ENCODE data around the gene CDK16.

DNA sequence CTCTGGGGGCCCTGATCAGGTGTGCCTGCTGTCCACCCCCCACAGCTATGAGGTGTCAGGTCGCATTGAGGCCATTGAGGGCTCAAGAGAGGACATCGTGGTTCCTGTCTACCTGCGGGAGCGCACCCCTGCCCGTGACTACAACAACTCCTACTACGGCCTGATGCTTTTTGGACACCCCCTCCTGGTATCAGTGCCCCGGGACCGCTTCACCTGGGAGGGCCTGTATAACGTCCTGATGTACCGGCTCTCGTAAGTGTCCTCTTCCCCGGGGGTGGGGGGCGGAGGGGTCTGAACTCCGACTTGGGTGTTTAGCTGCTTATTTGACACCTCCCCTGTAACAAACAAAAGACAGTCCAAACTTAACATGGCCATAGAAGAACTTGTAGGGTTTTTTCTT lies 24.9 kb downstream of the CDK16 start:
- TF ChIP-seq, protein P1, sequence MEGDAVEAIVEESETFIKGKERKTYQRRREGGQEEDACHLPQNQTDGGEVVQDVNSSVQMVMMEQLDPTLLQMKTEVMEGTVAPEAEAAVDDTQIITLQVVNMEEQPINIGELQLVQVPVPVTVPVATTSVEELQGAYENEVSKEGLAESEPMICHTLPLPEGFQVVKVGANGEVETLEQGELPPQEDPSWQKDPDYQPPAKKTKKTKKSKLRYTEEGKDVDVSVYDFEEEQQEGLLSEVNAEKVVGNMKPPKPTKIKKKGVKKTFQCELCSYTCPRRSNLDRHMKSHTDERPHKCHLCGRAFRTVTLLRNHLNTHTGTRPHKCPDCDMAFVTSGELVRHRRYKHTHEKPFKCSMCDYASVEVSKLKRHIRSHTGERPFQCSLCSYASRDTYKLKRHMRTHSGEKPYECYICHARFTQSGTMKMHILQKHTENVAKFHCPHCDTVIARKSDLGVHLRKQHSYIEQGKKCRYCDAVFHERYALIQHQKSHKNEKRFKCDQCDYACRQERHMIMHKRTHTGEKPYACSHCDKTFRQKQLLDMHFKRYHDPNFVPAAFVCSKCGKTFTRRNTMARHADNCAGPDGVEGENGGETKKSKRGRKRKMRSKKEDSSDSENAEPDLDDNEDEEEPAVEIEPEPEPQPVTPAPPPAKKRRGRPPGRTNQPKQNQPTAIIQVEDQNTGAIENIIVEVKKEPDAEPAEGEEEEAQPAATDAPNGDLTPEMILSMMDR (IDR thresholded peaks at IDR 0.05): no peak
- TF ChIP-seq POLR2A (IDR thresholded peaks at IDR 0.05): no peak

Data from heart left ventricle (tissue), 13 donors.